ENCODE data around the gene SYT13. TPM values are rescaled to one million over a fixed set of nuclear protein-coding genes. Genes with fewer than 3 reads are reported as not detected.
A peak's percentile ranks its signal among the peaks of the same experiment; 100 is the strongest.

Gene SYT13
- total and polyA plus RNA-seq, 7 experiments from 2014 or later, result not detected

- ChIA-PET CTCF (no interaction called here), POLR2A (no interaction called here)
- Histone ChIP-seq H3K9me3 (ENCODE audit: control insufficient read depth in 2 of 3, low read length in 3 of 3) (no peaks in the 10 kb centered on the region), H3K27ac (ENCODE audit: low read depth, low read length) (no peak overlapping the region), H3K27me3 (ENCODE audit: control insufficient read depth in 2 of 2, insufficient read depth in 2 of 2, low read length in 2 of 2) (peaks cover 0 to 5% of the 10 kb centered on the region in 2 donors), H3K36me3 (ENCODE audit: control insufficient read depth in 2 of 3, insufficient read depth in 3 of 3, low read length in 3 of 3) (no peaks in the 10 kb centered on the region), H3K4me3 (ENCODE audit: low read length) (no peak overlapping the region), H3K4me1 (ENCODE audit: control insufficient read depth in 2 of 2, insufficient read depth in 2 of 2, low read length in 2 of 2) (no peaks in the 10 kb centered on the region)
- DNase-seq (no peak), ATAC-seq (no peak)
- H3K36me3 Mint-ChIP-seq, result no peaks in the 10 kb centered on the region
- H3K27me3 Mint-ChIP-seq, result peaks cover 24 to 54% (median 52%) of the 10 kb centered on the region in 5 donors
- no peak overlapping the region for H3K4me3 Mint-ChIP-seq
- no peaks in the 10 kb centered on the region for H3K4me1 Mint-ChIP-seq
- intact Hi-C loops (cut with micrococcal nuclease), result no loop called here
- H3K27ac Mint-ChIP-seq, result no peak overlapping the region
- H3K9me3 Mint-ChIP-seq, result no peaks in the 10 kb centered on the region
These were observed 21.2 kb downstream of the SYT13 start for GRCh38 chr11:45264839-45265515.

- Mint-ChIP-seq H3K27me3 (peaks cover 20 to 51% (median 40%) of the 10 kb centered on the region in 5 donors), H3K9me3 (no peaks in the 10 kb centered on the region), H3K4me1 (no peaks in the 10 kb centered on the region), H3K27ac (no peak overlapping the region), H3K36me3 (no peaks in the 10 kb centered on the region), H3K4me3 (no peak overlapping the region)
- Histone ChIP-seq H3K4me3 (ENCODE audit: low read length) (no peak overlapping the region), H3K27me3 (ENCODE audit: control insufficient read depth in 2 of 2, insufficient read depth in 2 of 2, low read length in 2 of 2) (peaks cover 0 to 5% of the 10 kb centered on the region in 2 donors), H3K9me3 (ENCODE audit: control insufficient read depth in 2 of 3, low read length in 3 of 3) (no peaks in the 10 kb centered on the region), H3K27ac (ENCODE audit: low read depth, low read length) (no peak overlapping the region), H3K36me3 (ENCODE audit: control insufficient read depth in 2 of 3, insufficient read depth in 3 of 3, low read length in 3 of 3) (no peaks in the 10 kb centered on the region), H3K4me1 (ENCODE audit: control insufficient read depth in 2 of 2, insufficient read depth in 2 of 2, low read length in 2 of 2) (no peaks in the 10 kb centered on the region)
- intact Hi-C loops (cut with micrococcal nuclease), result no loop called here
- DNase-seq (no peak), ATAC-seq (no peak)
- CTCF ChIA-PET, result no interaction called here
- POLR2A ChIA-PET, result no interaction called here
These were observed 22.4 kb downstream of the SYT13 start for GRCh38 chr11:45263773-45264172.

- Mint-ChIP-seq H3K4me1 (no peaks in the 10 kb centered on the region), H3K9me3 (no peaks in the 10 kb centered on the region), H3K27ac (no peak overlapping the region), H3K4me3 (no peak overlapping the region), H3K36me3 (no peaks in the 10 kb centered on the region), H3K27me3 (peaks cover 19 to 53% (median 39%) of the 10 kb centered on the region in 5 donors)
- no peak for ATAC-seq
- H3K27me3 ChIP-seq (ENCODE audit: control insufficient read depth in 2 of 2, insufficient read depth in 2 of 2, low read length in 2 of 2), result peaks cover 0 to 5% of the 10 kb centered on the region in 2 donors
- intact Hi-C loops (cut with micrococcal nuclease), result no loop called here
- no peaks in the 10 kb centered on the region for H3K36me3 ChIP-seq (ENCODE audit: control insufficient read depth in 2 of 3, insufficient read depth in 3 of 3, low read length in 3 of 3)
- no peak overlapping the region for H3K4me3 ChIP-seq (ENCODE audit: low read length)
- DNase-seq, result no peak
- ChIA-PET CTCF (no interaction called here), POLR2A (no interaction called here)
- no peaks in the 10 kb centered on the region for H3K4me1 ChIP-seq (ENCODE audit: control insufficient read depth in 2 of 2, insufficient read depth in 2 of 2, low read length in 2 of 2)
- H3K9me3 ChIP-seq (ENCODE audit: control insufficient read depth in 2 of 3, low read length in 3 of 3), result no peaks in the 10 kb centered on the region
- H3K27ac ChIP-seq (ENCODE audit: low read depth, low read length), result no peak overlapping the region
These were observed 23.2 kb downstream of the SYT13 start for GRCh38 chr11:45262900-45263299.

GRCh38 chr11:45260071-45260470 is 26.1 kb downstream of the SYT13 start:
- no peak for DNase-seq
- no peaks in the 10 kb centered on the region for H3K4me1 Mint-ChIP-seq
- no peaks in the 10 kb centered on the region for H3K9me3 Mint-ChIP-seq
- Histone ChIP-seq H3K36me3 (ENCODE audit: control insufficient read depth in 2 of 3, insufficient read depth in 3 of 3, low read length in 3 of 3) (no peaks in the 10 kb centered on the region), H3K4me1 (ENCODE audit: control insufficient read depth in 2 of 2, insufficient read depth in 2 of 2, low read length in 2 of 2) (no peaks in the 10 kb centered on the region), H3K27me3 (ENCODE audit: control insufficient read depth in 2 of 2, insufficient read depth in 2 of 2, low read length in 2 of 2) (no peaks in the 10 kb centered on the region), H3K27ac (ENCODE audit: low read depth, low read length) (no peak overlapping the region), H3K9me3 (ENCODE audit: control insufficient read depth in 2 of 3, low read length in 3 of 3) (no peaks in the 10 kb centered on the region), H3K4me3 (ENCODE audit: low read length) (no peak overlapping the region)
- intact Hi-C loops (cut with micrococcal nuclease), result no loop called here
- no peak for ATAC-seq
- no peaks in the 10 kb centered on the region for H3K36me3 Mint-ChIP-seq
- CTCF ChIA-PET, result interaction anchor here (0.6 kb wide), 1 partner anchor 377 kb away, joined by 4 read pairs; no protein-coding TSS in a partner anchor
- no peak overlapping the region for H3K4me3 Mint-ChIP-seq
- peaks cover 14 to 46% (median 32%) of the 10 kb centered on the region in 5 donors for H3K27me3 Mint-ChIP-seq
- POLR2A ChIA-PET, result no interaction called here
- H3K27ac Mint-ChIP-seq, result no peak overlapping the region

- H3K9me3 Mint-ChIP-seq, result no peaks in the 10 kb centered on the region
- H3K27me3 Mint-ChIP-seq, result peaks cover 14 to 46% (median 27%) of the 10 kb centered on the region in 5 donors
- H3K4me1 Mint-ChIP-seq, result no peaks in the 10 kb centered on the region
- H3K27ac ChIP-seq (ENCODE audit: low read depth, low read length), result no peak overlapping the region
- intact Hi-C loops (cut with micrococcal nuclease), result loop anchor here in 1 of 2 donors (10.0 kb wide), 1 partner anchor 75 kb away; no protein-coding TSS in a partner anchor
- no peaks in the 10 kb centered on the region for H3K27me3 ChIP-seq (ENCODE audit: control insufficient read depth in 2 of 2, insufficient read depth in 2 of 2, low read length in 2 of 2)
- H3K4me3 Mint-ChIP-seq, result no peak overlapping the region
- ChIA-PET CTCF (interaction anchor here (0.6 kb wide), 1 partner anchor 378 kb away, joined by 4 read pairs; no protein-coding TSS in a partner anchor), POLR2A (no interaction called here)
- no peaks in the 10 kb centered on the region for H3K9me3 ChIP-seq (ENCODE audit: control insufficient read depth in 2 of 3, low read length in 3 of 3)
- DNase-seq, result no peak
- H3K36me3 ChIP-seq (ENCODE audit: control insufficient read depth in 2 of 3, insufficient read depth in 3 of 3, low read length in 3 of 3), result no peaks in the 10 kb centered on the region
- no peak overlapping the region for H3K4me3 ChIP-seq (ENCODE audit: low read length)
- H3K36me3 Mint-ChIP-seq, result no peaks in the 10 kb centered on the region
- no peaks in the 10 kb centered on the region for H3K4me1 ChIP-seq (ENCODE audit: control insufficient read depth in 2 of 2, insufficient read depth in 2 of 2, low read length in 2 of 2)
- H3K27ac Mint-ChIP-seq, result peak overlapping the region in 1 of 9 donors; percentile 32
- ATAC-seq, result no peak
These were observed 26.5 kb downstream of the SYT13 start for GRCh38 chr11:45259592-45259991.

GRCh38 chr11:45258982-45259530 is 27.1 kb downstream of the SYT13 start:
- Mint-ChIP-seq H3K9me3 (no peaks in the 10 kb centered on the region), H3K27me3 (peaks cover 14 to 42% (median 22%) of the 10 kb centered on the region in 5 donors), H3K27ac (peak overlapping the region in 1 of 9 donors; percentile 32), H3K36me3 (no peaks in the 10 kb centered on the region), H3K4me1 (no peaks in the 10 kb centered on the region), H3K4me3 (no peak overlapping the region)
- DNase-seq (no peak), ATAC-seq (no peak)
- no peaks in the 10 kb centered on the region for H3K36me3 ChIP-seq (ENCODE audit: control insufficient read depth in 2 of 3, insufficient read depth in 3 of 3, low read length in 3 of 3)
- H3K4me1 ChIP-seq (ENCODE audit: control insufficient read depth in 2 of 2, insufficient read depth in 2 of 2, low read length in 2 of 2), result no peaks in the 10 kb centered on the region
- H3K27me3 ChIP-seq (ENCODE audit: control insufficient read depth in 2 of 2, insufficient read depth in 2 of 2, low read length in 2 of 2), result no peaks in the 10 kb centered on the region
- ChIA-PET CTCF (no interaction called here), POLR2A (no interaction called here)
- no peak overlapping the region for H3K4me3 ChIP-seq (ENCODE audit: low read length)
- no peak overlapping the region for H3K27ac ChIP-seq (ENCODE audit: low read depth, low read length)
- no peaks in the 10 kb centered on the region for H3K9me3 ChIP-seq (ENCODE audit: control insufficient read depth in 2 of 3, low read length in 3 of 3)
- intact Hi-C loops (cut with micrococcal nuclease), result loop anchor here in 1 of 2 donors (10.0 kb wide), 1 partner anchor 76 kb away; no protein-coding TSS in a partner anchor

- POLR2A ChIA-PET, result no interaction called here
- CTCF ChIA-PET, result no interaction called here
- Mint-ChIP-seq H3K27ac (no peak overlapping the region), H3K27me3 (peaks cover 3 to 26% (median 17%) of the 10 kb centered on the region in 5 donors), H3K36me3 (no peaks in the 10 kb centered on the region), H3K4me3 (no peak overlapping the region), H3K4me1 (no peaks in the 10 kb centered on the region), H3K9me3 (peaks cover 0 to 2% (median 0%) of the 10 kb centered on the region in 11 donors)
- Histone ChIP-seq H3K36me3 (ENCODE audit: control insufficient read depth in 2 of 3, insufficient read depth in 3 of 3, low read length in 3 of 3) (no peaks in the 10 kb centered on the region), H3K9me3 (ENCODE audit: control insufficient read depth in 2 of 3, low read length in 3 of 3) (no peaks in the 10 kb centered on the region), H3K27me3 (ENCODE audit: control insufficient read depth in 2 of 2, insufficient read depth in 2 of 2, low read length in 2 of 2) (no peaks in the 10 kb centered on the region), H3K27ac (ENCODE audit: low read depth, low read length) (no peak overlapping the region), H3K4me1 (ENCODE audit: control insufficient read depth in 2 of 2, insufficient read depth in 2 of 2, low read length in 2 of 2) (no peaks in the 10 kb centered on the region), H3K4me3 (ENCODE audit: low read length) (no peak overlapping the region)
- intact Hi-C loops (cut with micrococcal nuclease), result loop anchor here in 1 of 2 donors (10.0 kb wide), 1 partner anchor 81 kb away; no protein-coding TSS in a partner anchor
- ATAC-seq, result no peak
- DNase-seq, result no peak
These were observed 32.1 kb downstream of the SYT13 start for GRCh38 chr11:45254070-45254469.

Data from naive thymus-derived CD4-positive, alpha-beta T cell (primary cell).